GM23338 (cell line): ENCODE data around the gene THSD1. TPM values are rescaled to one million over a fixed set of nuclear protein-coding genes. Genes with fewer than 3 reads are reported as not detected.

Source experiments
- ATAC-seq: fragments of 200-7000 bp; cut with Tn5 transposase; 3 replicates; pipeline ENCODE4 v1.9.1; 2020
- DNase-seq: peaks from one replicate; pipeline ENCODE4 v3.0.0-alpha.2; 2015; ENCODE audit warnings: low spot score
- H2AFZ ChIP-seq: fragments of 200-600 bp; sonication (generic); 2 replicates; pipeline ENCODE4 v1.8.0; 2016; ENCODE audit warnings: antibody characterized with exemption, mild to moderate bottlenecking, moderate library complexity
- H3F3A ChIP-seq: fragments of 200-600 bp; sonication (generic); replicated peaks from 2 replicates; pipeline ENCODE4 v1.8.0; 2017; ENCODE audit warnings: antibody characterized with exemption, mixed run types, low read depth
- H3K27ac ChIP-seq: fragments of 200-600 bp; sonication (generic); 2 replicates; pipeline ENCODE4 v1.6.1; 2016; ENCODE audit warnings: low read depth
- H3K27me3 ChIP-seq: fragments of 200-600 bp; sonication (generic); 2 replicates; pipeline ENCODE4 v1.8.0; 2016; ENCODE audit warnings: mild to moderate bottlenecking, mixed run types, moderate library complexity; ENCODE audit not compliant: insufficient read depth
- H3K36me3 ChIP-seq: fragments of 200-600 bp; sonication (generic); 2 replicates; pipeline ENCODE4 v1.8.0; 2016; ENCODE audit warnings: mild to moderate bottlenecking; ENCODE audit not compliant: insufficient read depth
- H3K4me1 ChIP-seq: fragments of 200-600 bp; sonication (generic); 2 replicates; pipeline ENCODE4 v1.8.0; 2016; ENCODE audit warnings: mild to moderate bottlenecking, moderate library complexity; ENCODE audit not compliant: insufficient read depth
- H3K4me2 ChIP-seq: fragments of 200-600 bp; sonication (generic); 2 replicates; pipeline ENCODE4 v1.7.1; 2017; ENCODE audit warnings: mixed run types
- H3K4me3 ChIP-seq: fragments of 200-600 bp; sonication (generic); 2 replicates; pipeline ENCODE4 v1.6.1; 2016; ENCODE audit warnings: mixed run types
- H3K79me2 ChIP-seq: fragments of 200-600 bp; sonication (generic); replicated peaks from 2 replicates; pipeline ENCODE4 v1.8.0; 2017; ENCODE audit warnings: mild to moderate bottlenecking; ENCODE audit not compliant: insufficient read depth
- H3K9me2 ChIP-seq: fragments of 200-600 bp; sonication (generic); 2 replicates; pipeline ENCODE4 v1.8.0; 2017; ENCODE audit not compliant: insufficient read depth
- H4K20me1 ChIP-seq: fragments of 200-600 bp; sonication (generic); replicated peaks from 2 replicates; pipeline ENCODE4 v1.8.0; 2017; ENCODE audit warnings: mild to moderate bottlenecking; ENCODE audit not compliant: insufficient read depth
- H3K27ac Mint-ChIP-seq: 2 replicates; pipeline ENCODE4 v1.8.0; 2020; ENCODE audit warnings: inconsistent platforms, mild to moderate bottlenecking, moderate library complexity, mixed read lengths
- H3K27me3 Mint-ChIP-seq: 3 replicates; pipeline ENCODE4 v1.8.0; 2022; ENCODE audit warnings: low read depth, mild to moderate bottlenecking, moderate library complexity, mixed read lengths, inconsistent platforms; ENCODE audit not compliant: insufficient read depth, poor library complexity
- H3K36me3 Mint-ChIP-seq: 3 replicates; pipeline ENCODE4 v1.8.0; 2021; ENCODE audit warnings: low read depth, mild to moderate bottlenecking, inconsistent platforms, moderate library complexity, mixed read lengths
- H3K4me1 Mint-ChIP-seq: 3 replicates; pipeline ENCODE4 v1.8.0; 2020; ENCODE audit warnings: mild to moderate bottlenecking, inconsistent platforms, mixed read lengths
- H3K4me3 Mint-ChIP-seq: 3 replicates; pipeline ENCODE4 v1.8.0; 2021; ENCODE audit warnings: moderate library complexity, mild to moderate bottlenecking, inconsistent platforms, mixed read lengths
- H3K9me3 Mint-ChIP-seq: 3 replicates; pipeline ENCODE4 v1.8.0; 2020; ENCODE audit warnings: moderate library complexity, mild to moderate bottlenecking, inconsistent platforms, mixed read lengths
- CREB1 ChIP-seq: fragments of 250-450 bp; sonication (Bioruptor Pico); IDR thresholded peaks from 2 replicates; pipeline ENCODE4 v1.5.0; 2020; ENCODE audit warnings: low read depth, mild to moderate bottlenecking, moderate library complexity
- CTCF ChIP-seq, 2 experiments: fragments of 200-600 bp in 1 of 2; sonication (generic) in 1 of 2; conservative IDR thresholded peaks; 2 replicates each; pipeline versions ENCODE4 v1.5.1 to v1.6.1; 2016 to 2017; ENCODE audit warnings: antibody characterized with exemption in 2 of 2, low read depth in 2 of 2, mild to moderate bottlenecking in 2 of 2, moderate library complexity in 1 of 2
- ETS1 ChIP-seq: IDR thresholded peaks from 2 replicates; pipeline ENCODE4 v1.6.1; 2016; ENCODE audit warnings: antibody characterized with exemption
- EZH2 ChIP-seq: fragments of 200-600 bp; sonication (generic); IDR thresholded peaks from one replicate; pipeline ENCODE4 v1.8.0; 2017; ENCODE audit warnings: antibody characterized with exemption, mild to moderate bottlenecking, low read depth; ENCODE audit not compliant: unreplicated experiment
- EZH2phosphoT487 ChIP-seq: fragments of 200-600 bp; sonication (generic); IDR thresholded peaks from one replicate; pipeline ENCODE4 v1.8.1; 2018; ENCODE audit warnings: antibody characterized with exemption; ENCODE audit not compliant: unreplicated experiment
- JUNB ChIP-seq: IDR thresholded peaks from one replicate; pipeline ENCODE4 v1.6.1; 2016; ENCODE audit warnings: antibody characterized with exemption; ENCODE audit not compliant: unreplicated experiment
- NANOG ChIP-seq: IDR thresholded peaks from 2 replicates; pipeline ENCODE4 v1.6.1; 2016; ENCODE audit warnings: antibody characterized with exemption, borderline replicate concordance
- POLR2AphosphoS5 ChIP-seq: IDR thresholded peaks from 2 replicates; pipeline ENCODE4 v1.6.1; 2016; ENCODE audit warnings: antibody characterized with exemption, low read depth
- REST ChIP-seq: IDR thresholded peaks from one replicate; pipeline ENCODE4 v1.6.1; 2018; ENCODE audit warnings: antibody characterized with exemption; ENCODE audit not compliant: unreplicated experiment
- STAT1 ChIP-seq: IDR thresholded peaks from one replicate; pipeline ENCODE4 v1.6.1; 2016; ENCODE audit warnings: antibody characterized with exemption; ENCODE audit not compliant: unreplicated experiment
- ZNF114 ChIP-seq: fragments of 250-450 bp; sonication (Bioruptor Pico); IDR thresholded peaks from 2 replicates; pipeline ENCODE4 v1.5.0; 2020; ENCODE audit warnings: mild to moderate bottlenecking, moderate library complexity
- ZNF331 ChIP-seq: fragments of 250-450 bp; sonication (Bioruptor Pico); IDR thresholded peaks from 2 replicates; pipeline ENCODE4 v1.5.0; 2020; ENCODE audit warnings: low read depth, mild to moderate bottlenecking, moderate library complexity
- ZNF462 ChIP-seq: fragments of 250-450 bp; sonication (Bioruptor Pico); IDR thresholded peaks from 2 replicates; pipeline ENCODE4 v1.5.0; 2020; ENCODE audit warnings: mild to moderate bottlenecking, moderate library complexity
- polyA plus RNA-seq: library from polyadenylated mRNA; unstranded; fragments of >200 nt; fragmentation: Nextera tagmentation; extraction: Ambion mirVana; gene quantifications from 2 replicates; pipeline ENCODE4 v1.2.1, GENCODE V29; 2016
- total RNA-seq: library from RNA; depleted of rRNA; stranded (reverse); fragments of >200 nt; shearing (Covaris generic); gene quantifications from 2 replicates; pipeline ENCODE4 v1.2.3, GENCODE V29; 2014

THSD1 gene
- total and polyA plus RNA-seq, 2 experiments from 2014 or later: 0.69 TPM; not detected in 1

- Mint-ChIP-seq H3K4me1 (no peaks in the 10 kb centered on the region), H3K27me3 (no peaks in the 10 kb centered on the region), H3K4me3 (no peak overlapping the region), H3K36me3 (peaks cover 30% of the 10 kb centered on the region; the same call in 2 of the 3 replicates), H3K27ac (no peak overlapping the region), H3K9me3 (no peaks in the 10 kb centered on the region)
- Histone ChIP-seq H3K27ac (no peak overlapping the region), H3K79me2 (no peaks in the 10 kb centered on the region), H2AFZ (no peak overlapping the region), H3K36me3 (peaks cover 12% of the 10 kb centered on the region; the same call in 1 of the 2 replicates), H3K9me2 (no peaks in the 10 kb centered on the region), H3F3A (no peaks in the 10 kb centered on the region), H4K20me1 (no peaks in the 10 kb centered on the region), H3K4me3 (no peak overlapping the region), H3K4me2 (no peak overlapping the region), H3K4me1 (no peaks in the 10 kb centered on the region), H3K27me3 (no peaks in the 10 kb centered on the region)
- DNase-seq (no peak), ATAC-seq (no peak)
- no peak for TF ChIP-seq CTCF (conservative IDR thresholded peaks at IDR 0.05; ENCODE audit: low read depth in 2 of 2)
- no peak for TF ChIP-seq REST
- TF ChIP-seq EZH2: no peak
- no peak for TF ChIP-seq ZNF331
- no peak for TF ChIP-seq POLR2AphosphoS5
- TF ChIP-seq ETS1: no peak
- TF ChIP-seq CREB1 (CRISPR knock-in tag): no peak
- TF ChIP-seq STAT1: no peak
- TF ChIP-seq EZH2phosphoT487: no peak
- TF ChIP-seq ZNF114 (CRISPR knock-in tag): no peak
- no peak for TF ChIP-seq JUNB
- TF ChIP-seq ZNF462 (CRISPR knock-in tag): no peak
- no peak for TF ChIP-seq NANOG
These were observed 13.1 kb upstream of the THSD1 start for GRCh38 chr13:52419080-52419479.
